Endothelial cell of umbilical vein (primary cell): Measurements from ENCODE around the gene ZMYM4. TPM values are rescaled to one million over a fixed set of nuclear protein-coding genes. Genes with fewer than 3 reads are reported as not detected.
A peak's percentile ranks its signal among the peaks of the same experiment; 100 is the strongest.

Source experiments
- BruUV-seq: library from RNA; stranded (reverse); fragments of 400-500 nt; replicated peaks from 2 replicates; lab custom pipeline; 2021; lab: Mats Ljungman, UMichigan
- CTCF ChIA-PET: fragments of 300-600, 350-600 bp; sonication (Branson Sonifier 250); formaldehyde crosslinking; loops from one replicate; lab custom pipeline; 2021; ENCODE audit warnings: antibody characterized with exemption, inconsistent platforms; lab: Charles Lee
- POLR2A ChIA-PET: fragments of 300-600, 350-600 bp; sonication (Branson Sonifier 250); formaldehyde crosslinking; loops from one replicate; lab custom pipeline; 2021; ENCODE audit warnings: antibody characterized with exemption, inconsistent platforms; lab: Charles Lee
- DNase-seq: peaks from one replicate; pipeline ENCODE4 v3.0.0-alpha.2; 2011; ENCODE audit warnings: low read depth, low spot score
- FAIRE-seq: peaks from 2 replicates; lab custom pipeline; 2011; peaks lifted over from hg19 to GRCh38; lab: Jason Lieb, UNC
- H2AFZ ChIP-seq: 2 replicates; pipeline ENCODE4 v1.6.0; 2012; ENCODE audit warnings: low read depth, low read length, control low read depth, inconsistent platforms
- H3K27ac ChIP-seq: 2 replicates; pipeline ENCODE4 v1.5.1; 2011; ENCODE audit warnings: low read depth, mild to moderate bottlenecking, control low read depth, low read length, moderate library complexity; ENCODE audit not compliant: insufficient read depth
- H3K27me3 ChIP-seq, 2 experiments: 2 replicates each; pipeline versions ENCODE4 v1.6.0 to v1.6.1; 2011; ENCODE audit warnings: low read length in 2 of 2, mixed read lengths in 1 of 2; ENCODE audit not compliant: control insufficient read depth in 2 of 2, insufficient read depth in 2 of 2
- H3K36me3 ChIP-seq, 2 experiments: 2 replicates in 1 of 2; 3 replicates in 1 of 2; pipeline ENCODE4 v1.5.1; 2011; ENCODE audit warnings: low read length in 2 of 2, mild to moderate bottlenecking in 1 of 2, moderate library complexity in 1 of 2; ENCODE audit not compliant: control insufficient read depth in 2 of 2, insufficient read depth in 2 of 2; ENCODE audit errors: extremely low read depth in 1 of 2
- H3K4me1 ChIP-seq: 3 replicates; pipeline ENCODE4 v1.5.1; 2011; ENCODE audit warnings: mild to moderate bottlenecking, low read length; ENCODE audit not compliant: control insufficient read depth, insufficient read depth; ENCODE audit errors: extremely low read depth
- H3K4me2 ChIP-seq: 2 replicates; pipeline ENCODE4 v1.6.1; 2011; ENCODE audit warnings: low read length, control low read depth, mixed read lengths; ENCODE audit not compliant: insufficient read depth
- H3K4me3 ChIP-seq, 3 experiments: fragments of 200-600 bp in 1 of 3; sonication (generic), shearing (Covaris generic) in 1 of 3; replicated peaks in 1 of 3; 2 replicates each; pipeline ENCODE4 v1.5.1; 2011 to 2016; ENCODE audit warnings: control low read depth in 3 of 3, low read length in 3 of 3, mild to moderate bottlenecking in 2 of 3, inconsistent platforms in 1 of 3, low read depth in 1 of 3, moderate library complexity in 1 of 3; ENCODE audit not compliant: insufficient read depth in 1 of 3
- H3K79me2 ChIP-seq: 2 replicates; pipeline ENCODE4 v1.6.0; 2012; ENCODE audit warnings: low read length, inconsistent platforms; ENCODE audit not compliant: control insufficient read depth, insufficient read depth
- H3K9ac ChIP-seq: replicated peaks from 2 replicates; pipeline ENCODE3; 2011; ENCODE audit warnings: low read length, control low read depth; ENCODE audit not compliant: insufficient read depth; ENCODE audit errors: extremely low read depth
- H3K9me1 ChIP-seq: replicated peaks from 3 replicates; pipeline ENCODE4 v1.6.0; 2011; ENCODE audit warnings: mild to moderate bottlenecking, low read length; ENCODE audit not compliant: control insufficient read depth, insufficient read depth; ENCODE audit errors: extremely low read depth
- H3K9me3 ChIP-seq: replicated peaks from 2 replicates; pipeline ENCODE4 v1.5.1; 2012; ENCODE audit warnings: low read length, inconsistent platforms; ENCODE audit not compliant: control insufficient read depth, insufficient read depth
- H4K20me1 ChIP-seq: replicated peaks from 2 replicates; pipeline ENCODE3; 2011; ENCODE audit warnings: mild to moderate bottlenecking, low read length; ENCODE audit not compliant: control insufficient read depth, insufficient read depth; ENCODE audit errors: extremely low read depth
- FOS ChIP-seq: IDR thresholded peaks from 2 replicates; pipeline ENCODE4 v1.6.1; 2011; ENCODE audit warnings: mild to moderate bottlenecking, low read length, moderate library complexity, borderline replicate concordance; ENCODE audit not compliant: insufficient read depth
- JUN ChIP-seq: IDR thresholded peaks from 2 replicates; pipeline ENCODE4 v1.6.1; 2011; ENCODE audit warnings: borderline replicate concordance, low read depth; ENCODE audit not compliant: insufficient read length, insufficient read depth
- MAX ChIP-seq: IDR thresholded peaks from 2 replicates; pipeline ENCODE4 v1.6.1; 2011; ENCODE audit not compliant: insufficient read depth, insufficient read length
- POLR2A ChIP-seq: IDR thresholded peaks from 2 replicates; pipeline ENCODE4 v1.6.1; 2012; ENCODE audit warnings: low read depth, mild to moderate bottlenecking, control low read depth, low read length
- POLR2AphosphoS5 ChIP-seq: IDR thresholded peaks from 2 replicates; pipeline ENCODE4 v1.6.1; 2012; ENCODE audit warnings: low read depth, mild to moderate bottlenecking, control low read depth, low read length, moderate library complexity; ENCODE audit not compliant: insufficient read depth
- dilution Hi-C: fragments of 300-500 bp; cut with MboI; formaldehyde crosslinking; loops from one replicate; pipeline ENCODE4 v1.15.0; 2019; ENCODE audit warnings: low sequenced_read_pairs; ENCODE audit not compliant: extremely low pct_ligation_motif_present
- intact Hi-C: fragments of 100-400 bp; cut with micrococcal nuclease; formaldehyde crosslinking; loops from one replicate; pipeline ENCODE4 v1.10.0; 2022
- polyA plus RNA-seq, 4 experiments: library from polyadenylated mRNA; depleted of rRNA in 3 of 4; stranded (reverse) in 3 of 4; unstranded in 1 of 4; fragments of >200 nt; gene quantifications; 2 replicates each; pipeline versions ENCODE4 v1.2.1 to v1.2.3, GENCODE V29; 2011 to 2012; ENCODE audit warnings: missing spikeins in 1 of 4
- total RNA-seq: library from RNA; stranded (reverse); gene quantifications from 2 replicates; pipeline ENCODE4 v1.2.3, GENCODE V29; 2021

Gene ZMYM4
- total and polyA plus RNA-seq, 2 donors (not counting 3 experiments of a cell fraction or from before 2014, with no cell fraction given), result 15.3 to 65.0 TPM

GRCh38 chr1:35287807-35288640, 19.5 kb downstream of the ZMYM4 start:
- TF ChIP-seq MAX (no peak), JUN (peak; percentile 57), FOS (peak; percentile 79), POLR2A (no peak), POLR2AphosphoS5 (no peak)
- CTCF ChIA-PET, result interaction anchor here (1.3 to 1.5 kb wide), 2 partner anchors 11 to 86 kb away, joined by 3 to 4 read pairs; no protein-coding TSS in a partner anchor
- Histone ChIP-seq H3K27me3 (no peaks in the 10 kb centered on the region), H4K20me1 (no peaks in the 10 kb centered on the region), H3K9ac (peak overlapping the region; percentile 81), H3K27ac (peak overlapping the region; percentile 83), H3K4me2 (peak overlapping the region; percentile 91), H3K9me1 (no peaks in the 10 kb centered on the region), H3K36me3 (peaks cover 2% of the 10 kb centered on the region in 2 experiments), H3K79me2 (peaks cover 52% of the 10 kb centered on the region), H2AFZ (peak overlapping the region; percentile 15), H3K9me3 (no peaks in the 10 kb centered on the region), H3K4me3 (peak overlapping the region in 1 of 3 experiments; percentile 45), H3K4me1 (peaks cover 28% of the 10 kb centered on the region)
- POLR2A ChIA-PET, result interaction anchor here (0.6 kb wide), 1 partner anchor 14 kb away, joined by 5 read pairs; no protein-coding TSS in a partner anchor
- peak; percentile 78 for DNase-seq
- peak; percentile 59 for FAIRE-seq
- intact Hi-C loops (loop anchor here (1.0 to 10.0 kb wide), 2 partner anchors 19 to 267 kb away; partner anchors contain the start of genes KIAA0319L and NCDN), dilution Hi-C loops (no loop called here)
- BruUV-seq, result TSS peak; percentile 45

GRCh38 chr1:35288761-35289160, 20.3 kb downstream of the ZMYM4 start:
- DNase-seq (peak; percentile 51), FAIRE-seq (peak; percentile 55)
- TF ChIP-seq FOS (peak; percentile 57), POLR2A (no peak), JUN (peak; percentile 13)
- intact Hi-C loops (loop anchor here (10.0 kb wide), 1 partner anchor 266 kb away; the partner anchor contains the start of genes KIAA0319L and NCDN), dilution Hi-C loops (no loop called here)
- H4K20me1 ChIP-seq, result no peaks in the 10 kb centered on the region
- peak overlapping the region; percentile 91 for H3K4me2 ChIP-seq
- no peaks in the 10 kb centered on the region for H3K9me1 ChIP-seq
- H3K27ac ChIP-seq, result peak overlapping the region; percentile 83
- ChIA-PET POLR2A (interaction anchor here (0.6 kb wide), 1 partner anchor 14 kb away, joined by 5 read pairs; no protein-coding TSS in a partner anchor), CTCF (interaction anchor here (0.9 to 1.5 kb wide), 6 partner anchors 10 to 87 kb away, joined by 3 to 4 read pairs (median 3); no protein-coding TSS in a partner anchor)
- H2AFZ ChIP-seq, result no peak overlapping the region
- H3K9me3 ChIP-seq, result no peaks in the 10 kb centered on the region
- no TSS peak for BruUV-seq
- peaks cover 2 to 3% of the 10 kb centered on the region in 2 experiments for H3K36me3 ChIP-seq
- H3K9ac ChIP-seq, result peak overlapping the region; percentile 81
- peaks cover 28% of the 10 kb centered on the region for H3K4me1 ChIP-seq
- peak overlapping the region in 1 of 3 experiments; percentile 10 for H3K4me3 ChIP-seq
- H3K79me2 ChIP-seq, result peaks cover 57% of the 10 kb centered on the region
- no peaks in the 10 kb centered on the region for H3K27me3 ChIP-seq
